ENCODE data around the gene TRAF7. TPM values are rescaled to one million over a fixed set of nuclear protein-coding genes. Genes with fewer than 3 reads are reported as not detected.
"Not testable (repeated sequence)": the region's sequence is repeated elsewhere in the genome, so short reads cannot be mapped to it uniquely, and the experiment has no call there.

Gene TRAF7
- total RNA-seq, 1 donor from 2014 or later: 70.7 TPM

GRCh38 chr16:2125609-2126008, 30.0 kb upstream of the TRAF7 start:
- DNase-seq (ENCODE audit: low spot score); H3K4me3 Mint-ChIP-seq (ENCODE audit: low read depth); H3K36me3 Mint-ChIP-seq (ENCODE audit: low read depth); H3K4me1 Mint-ChIP-seq (ENCODE audit: low read depth); H3K9me3 Mint-ChIP-seq; H3K27me3 Mint-ChIP-seq (ENCODE audit: low read depth); intact Hi-C loops (cut with micrococcal nuclease); H3K27ac Mint-ChIP-seq: not testable (repeated sequence)

GRCh38 chr16:2126161-2126743, 29.3 kb upstream of the TRAF7 start:
- H3K27ac Mint-ChIP-seq; H3K4me3 Mint-ChIP-seq (ENCODE audit: low read depth); intact Hi-C loops (cut with micrococcal nuclease): not testable (repeated sequence)

GRCh38 chr16:2126928-2127556, 28.5 kb upstream of the TRAF7 start:
- H3K27ac Mint-ChIP-seq; H3K36me3 Mint-ChIP-seq (ENCODE audit: low read depth); H3K4me3 Mint-ChIP-seq (ENCODE audit: low read depth); H3K27me3 Mint-ChIP-seq (ENCODE audit: low read depth); intact Hi-C loops (cut with micrococcal nuclease); DNase-seq (ENCODE audit: low spot score); H3K9me3 Mint-ChIP-seq; H3K4me1 Mint-ChIP-seq (ENCODE audit: low read depth): not testable (repeated sequence)

More at GRCh38 chr16:2126161-2126743, 29.3 kb upstream of the TRAF7 start:
- not testable (repeated sequence) for H3K9me3 Mint-ChIP-seq; H3K36me3 Mint-ChIP-seq (ENCODE audit: low read depth); DNase-seq (ENCODE audit: low spot score); H3K27me3 Mint-ChIP-seq (ENCODE audit: low read depth); H3K4me1 Mint-ChIP-seq (ENCODE audit: low read depth)

GRCh38 chr16:2127630-2128280, 27.8 kb upstream of the TRAF7 start:
- H3K27me3 Mint-ChIP-seq (ENCODE audit: low read depth); H3K4me1 Mint-ChIP-seq (ENCODE audit: low read depth); H3K27ac Mint-ChIP-seq; intact Hi-C loops (cut with micrococcal nuclease); DNase-seq (ENCODE audit: low spot score); H3K9me3 Mint-ChIP-seq; H3K4me3 Mint-ChIP-seq (ENCODE audit: low read depth); H3K36me3 Mint-ChIP-seq (ENCODE audit: low read depth): not testable (repeated sequence)

GRCh38 chr16:2129251-2129650, 26.3 kb upstream of the TRAF7 start:
- H3K27me3 Mint-ChIP-seq (ENCODE audit: low read depth); H3K36me3 Mint-ChIP-seq (ENCODE audit: low read depth); H3K4me1 Mint-ChIP-seq (ENCODE audit: low read depth); H3K4me3 Mint-ChIP-seq (ENCODE audit: low read depth); DNase-seq (ENCODE audit: low spot score); intact Hi-C loops (cut with micrococcal nuclease); H3K27ac Mint-ChIP-seq; H3K9me3 Mint-ChIP-seq: not testable (repeated sequence)

- H3K27ac Mint-ChIP-seq; DNase-seq (ENCODE audit: low spot score); H3K36me3 Mint-ChIP-seq (ENCODE audit: low read depth); H3K4me1 Mint-ChIP-seq (ENCODE audit: low read depth); intact Hi-C loops (cut with micrococcal nuclease); H3K9me3 Mint-ChIP-seq; H3K27me3 Mint-ChIP-seq (ENCODE audit: low read depth); H3K4me3 Mint-ChIP-seq (ENCODE audit: low read depth): not testable (repeated sequence)
Measured at GRCh38 chr16:2129890-2130447, 25.6 kb upstream of the TRAF7 start.

GRCh38 chr16:2133797-2134196, 21.8 kb upstream of the TRAF7 start:
- H3K4me1 Mint-ChIP-seq (ENCODE audit: low read depth); H3K4me3 Mint-ChIP-seq (ENCODE audit: low read depth); H3K9me3 Mint-ChIP-seq; H3K36me3 Mint-ChIP-seq (ENCODE audit: low read depth); H3K27ac Mint-ChIP-seq; intact Hi-C loops (cut with micrococcal nuclease); H3K27me3 Mint-ChIP-seq (ENCODE audit: low read depth); DNase-seq (ENCODE audit: low spot score): not testable (repeated sequence)

- DNase-seq (ENCODE audit: low spot score); H3K4me1 Mint-ChIP-seq (ENCODE audit: low read depth); intact Hi-C loops (cut with micrococcal nuclease); H3K27ac Mint-ChIP-seq; H3K27me3 Mint-ChIP-seq (ENCODE audit: low read depth); H3K36me3 Mint-ChIP-seq (ENCODE audit: low read depth); H3K9me3 Mint-ChIP-seq: not testable (repeated sequence)
- peak overlapping the region; percentile 71 for H3K4me3 Mint-ChIP-seq (ENCODE audit: low read depth)
Measured at GRCh38 chr16:2135071-2135470, 20.5 kb upstream of the TRAF7 start.

GRCh38 chr16:2135770-2136490, 19.7 kb upstream of the TRAF7 start, which contains the start of gene PKD1:
TSS of gene PKD1 (minus strand) at chr16:2135898. CDS start at chr16:2135689, 209 bp downstream.
- H3K27me3 Mint-ChIP-seq (ENCODE audit: low read depth); H3K36me3 Mint-ChIP-seq (ENCODE audit: low read depth); H3K9me3 Mint-ChIP-seq; H3K4me1 Mint-ChIP-seq (ENCODE audit: low read depth); intact Hi-C loops (cut with micrococcal nuclease): not testable (repeated sequence)
- peak; percentile 99 for DNase-seq (ENCODE audit: low spot score)
- Mint-ChIP-seq H3K4me3 (ENCODE audit: low read depth) (peak within 1 kb of the TSS; percentile 85), H3K27ac (peak within 1 kb of the TSS; percentile 80)

- DNase-seq (ENCODE audit: low spot score): no peak
- intact Hi-C loops (cut with micrococcal nuclease): loop anchor here (5.0 kb wide), 2 partner anchors 201 to 281 kb away; partner anchors contain the start of gene MSRB1
- H3K27me3 Mint-ChIP-seq (ENCODE audit: low read depth): peaks cover 3% of the 10 kb centered on the region
- H3K4me1 Mint-ChIP-seq (ENCODE audit: low read depth): peaks cover 4% of the 10 kb centered on the region
- no peak overlapping the region for H3K4me3 Mint-ChIP-seq (ENCODE audit: low read depth)
- no peak overlapping the region for H3K27ac Mint-ChIP-seq
- H3K9me3 Mint-ChIP-seq: no peaks in the 10 kb centered on the region
- H3K36me3 Mint-ChIP-seq (ENCODE audit: low read depth): no peaks in the 10 kb centered on the region
Measured at GRCh38 chr16:2142942-2143877, 12.4 kb upstream of the TRAF7 start.

GRCh38 chr16:2143878-2144485, 11.6 kb upstream of the TRAF7 start:
- peaks cover 3% of the 10 kb centered on the region for H3K27me3 Mint-ChIP-seq (ENCODE audit: low read depth)
- no peaks in the 10 kb centered on the region for H3K9me3 Mint-ChIP-seq
- H3K36me3 Mint-ChIP-seq (ENCODE audit: low read depth): no peaks in the 10 kb centered on the region
- DNase-seq (ENCODE audit: low spot score): no peak
- peaks cover 4% of the 10 kb centered on the region for H3K4me1 Mint-ChIP-seq (ENCODE audit: low read depth)
- H3K4me3 Mint-ChIP-seq (ENCODE audit: low read depth): no peak overlapping the region
- no peak overlapping the region for H3K27ac Mint-ChIP-seq
- intact Hi-C loops (cut with micrococcal nuclease): loop anchor here (5.0 kb wide), 2 partner anchors 202 to 282 kb away; partner anchors contain the start of gene MSRB1

All from activated T-helper 2 cell treated with anti-CD3 and anti-CD28 coated beads, Interferon-gamma antibody, Interleukin-2, Interleukin-4, amounts not matched to agents 10 μg/mL and 5 μg/mL and 100 μg/mL, durations not matched to agents 14 hours and 24 hours and 36 hours (primary cell).